Activated T-cell treated with anti-CD3 and anti-CD28 coated beads for 4 hours (primary cell): ENCODE data around the gene OTP.

Experiments
- DNase-seq: peaks from one replicate; pipeline ENCODE4 v3.0.0-alpha.2; 2020

Gene OTP

DNA sequence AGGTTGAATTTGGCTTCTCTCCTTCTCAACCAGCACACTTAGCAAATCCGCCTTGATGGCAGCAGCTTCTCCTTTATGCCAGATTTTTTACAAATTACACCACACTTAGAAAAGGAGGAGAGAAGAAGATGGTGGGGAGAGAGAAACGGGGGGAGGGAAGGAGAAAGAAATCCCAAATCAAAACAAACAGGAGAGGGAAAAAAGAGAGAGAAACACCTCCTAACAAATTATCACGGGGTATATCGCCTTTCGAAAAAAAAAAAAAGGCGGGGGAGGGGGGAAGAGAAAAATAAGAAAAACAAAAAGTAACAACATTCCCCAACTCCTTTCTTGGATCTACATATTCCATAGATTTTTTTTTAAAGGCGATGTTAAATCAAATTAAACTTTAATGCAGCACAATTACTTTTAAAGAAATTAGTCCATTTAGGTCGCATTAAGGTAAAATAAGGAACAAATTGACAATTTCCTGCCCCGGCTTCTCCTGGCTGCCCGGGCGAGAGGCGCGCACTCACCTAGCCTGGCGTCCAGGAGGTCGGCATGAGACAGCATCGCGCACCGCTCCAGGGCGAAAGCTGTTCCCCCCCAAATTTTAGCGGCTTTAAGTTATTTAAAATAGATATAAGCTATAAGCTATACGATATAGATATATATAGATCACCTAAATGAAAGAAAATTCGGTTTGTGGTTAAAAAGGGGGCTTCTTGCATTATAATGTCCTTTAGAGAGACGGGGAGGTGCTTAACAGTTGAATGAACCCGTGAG, at the start of gene OTP:
Gene OTP (minus strand): TSS at position 716 of the 765 bp plus-strand sequence. CDS start 164 bp downstream, at position 552.
- DNase-seq, result no peak

DNA sequence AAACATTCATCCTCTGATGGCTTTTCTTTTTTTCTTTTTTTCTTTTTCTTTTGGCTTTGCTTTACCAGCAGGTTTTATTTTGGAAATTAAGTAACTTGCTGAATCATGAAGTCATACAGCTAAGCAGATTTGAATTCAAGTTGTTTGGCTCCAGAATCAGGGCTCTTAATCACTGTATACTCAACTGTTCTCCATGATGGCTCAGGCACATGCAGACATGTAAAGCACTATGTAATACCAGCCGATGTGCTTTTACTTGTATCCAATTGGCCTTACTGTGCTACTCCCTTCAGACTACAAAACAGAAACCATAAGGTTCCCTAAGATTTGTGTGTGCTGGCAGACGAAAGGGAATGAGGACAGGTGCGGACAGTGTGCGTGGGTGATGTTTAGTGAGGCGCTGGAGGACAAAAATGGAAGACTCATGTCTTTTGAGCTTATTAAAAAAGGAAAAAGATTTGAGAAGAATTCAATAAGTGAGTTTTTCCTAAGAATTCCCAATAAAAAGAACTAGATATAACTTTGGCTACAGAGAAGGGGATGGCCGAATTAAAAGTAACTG, 44.7 kb upstream of the OTP start:
- no peak for DNase-seq

DNA sequence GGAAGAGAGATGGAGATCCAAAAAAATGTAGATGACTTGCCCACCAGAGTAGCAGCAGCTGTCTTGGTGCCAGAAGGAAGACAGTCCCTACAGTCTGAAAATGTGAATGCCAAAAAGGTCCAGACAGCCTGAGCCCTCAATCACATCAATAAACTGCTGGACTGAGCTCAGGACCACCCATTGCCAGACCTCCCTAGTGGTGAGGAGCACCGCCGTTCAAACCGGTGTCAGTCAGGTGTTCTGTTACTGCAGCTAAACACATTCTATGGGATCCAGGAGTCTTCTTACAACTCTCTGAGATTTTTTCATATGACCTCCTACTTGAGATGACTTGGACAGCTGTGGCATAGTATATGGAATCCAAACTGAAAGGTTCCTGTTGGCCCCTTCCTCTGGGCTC, 32.0 kb upstream of the OTP start:
- no peak for DNase-seq

DNA sequence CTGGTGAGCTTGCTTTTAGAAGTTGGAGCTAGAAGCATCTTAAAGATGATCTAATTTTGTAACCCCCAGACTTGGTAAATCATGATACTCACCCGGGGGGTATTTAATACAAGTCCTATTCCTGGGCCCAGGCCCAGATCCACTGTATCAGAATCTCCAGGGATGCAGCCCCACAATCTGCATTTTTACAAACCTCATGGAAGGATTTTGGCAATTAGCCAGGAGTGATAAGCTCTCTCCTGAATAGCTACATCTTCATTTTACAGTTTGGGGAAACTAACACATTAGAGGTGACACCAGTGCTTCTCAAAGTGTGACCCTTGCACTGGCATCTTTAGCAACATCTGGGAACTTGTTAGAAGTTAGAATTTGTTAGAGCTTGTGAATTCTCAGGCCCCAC, 31.2 kb upstream of the OTP start:
- no peak for DNase-seq

DNA sequence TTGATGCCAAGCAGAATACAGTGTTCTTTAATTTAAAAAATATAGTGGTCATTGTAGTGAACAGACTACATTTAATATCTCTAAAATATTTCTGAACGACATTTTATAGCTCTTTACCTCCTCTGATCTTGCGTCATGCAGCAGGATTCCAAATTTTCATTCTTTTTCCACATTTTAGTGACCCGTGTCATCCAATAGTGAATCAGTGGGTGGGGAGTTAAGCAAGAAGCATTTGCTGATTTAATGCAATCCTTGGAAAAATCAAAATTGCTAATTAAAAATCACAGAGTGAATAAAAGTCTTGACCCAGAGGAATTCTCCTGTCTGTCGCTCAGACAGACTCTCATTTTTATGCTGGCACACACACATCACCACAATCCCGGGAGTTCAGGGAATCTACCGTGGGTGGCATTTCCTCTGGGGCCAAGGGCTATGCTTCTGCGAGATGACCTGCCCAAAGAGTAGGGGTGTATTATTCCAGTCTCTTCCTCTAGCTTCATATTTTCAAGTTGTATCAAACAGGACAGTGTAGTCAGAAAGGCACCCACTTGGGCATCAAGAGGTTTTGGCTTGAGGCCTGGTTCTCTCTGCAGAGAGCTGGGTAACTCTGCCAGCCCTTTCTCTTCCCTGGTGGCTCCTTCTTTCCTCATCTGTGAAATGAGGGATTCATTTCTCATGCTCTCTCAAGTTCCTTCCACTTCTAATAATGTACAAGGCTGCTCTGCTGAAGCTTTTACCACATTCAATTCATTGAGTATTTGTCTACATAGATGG, 24.8 kb upstream of the OTP start:
- no peak for DNase-seq

DNA sequence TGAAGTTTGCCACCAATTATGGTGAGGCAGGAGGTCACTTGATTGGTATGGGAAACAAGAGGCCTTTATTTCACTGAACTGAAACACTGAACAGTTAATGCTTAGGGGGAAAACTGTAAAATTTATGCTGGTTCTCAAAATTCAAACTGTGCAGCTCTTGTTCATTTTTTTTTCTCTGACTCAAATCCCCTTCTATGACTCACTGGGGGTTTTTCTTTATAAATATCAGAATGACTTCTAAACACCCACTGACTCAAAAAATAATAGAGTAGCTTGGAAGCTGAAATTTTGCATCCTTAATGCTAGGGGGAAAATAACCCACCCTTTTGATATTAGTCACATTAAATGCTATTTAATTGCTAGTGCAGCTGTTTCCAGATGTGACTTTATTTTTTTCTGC, 24.1 kb upstream of the OTP start:
- DNase-seq, result no peak

DNA sequence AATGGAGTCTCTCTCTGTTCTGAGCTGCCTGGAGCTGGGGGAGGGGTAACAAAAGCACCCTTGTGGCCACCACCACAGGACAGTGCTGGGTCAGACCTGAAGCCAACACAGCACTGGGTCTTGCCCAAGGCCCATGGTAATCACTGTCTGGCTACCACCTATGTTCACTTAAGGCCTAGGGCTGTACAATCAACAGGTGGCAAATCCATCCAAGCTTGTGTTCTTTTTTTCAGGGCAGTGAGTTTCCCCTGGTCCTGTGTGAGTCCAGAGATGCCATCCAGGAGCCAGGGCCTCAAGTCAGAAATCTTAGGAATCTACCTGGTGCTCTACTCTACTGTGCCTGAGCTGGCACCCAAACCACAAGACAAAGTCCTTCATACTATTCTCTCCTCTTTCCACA, 20.1 kb upstream of the OTP start:
- DNase-seq, result no peak

DNA sequence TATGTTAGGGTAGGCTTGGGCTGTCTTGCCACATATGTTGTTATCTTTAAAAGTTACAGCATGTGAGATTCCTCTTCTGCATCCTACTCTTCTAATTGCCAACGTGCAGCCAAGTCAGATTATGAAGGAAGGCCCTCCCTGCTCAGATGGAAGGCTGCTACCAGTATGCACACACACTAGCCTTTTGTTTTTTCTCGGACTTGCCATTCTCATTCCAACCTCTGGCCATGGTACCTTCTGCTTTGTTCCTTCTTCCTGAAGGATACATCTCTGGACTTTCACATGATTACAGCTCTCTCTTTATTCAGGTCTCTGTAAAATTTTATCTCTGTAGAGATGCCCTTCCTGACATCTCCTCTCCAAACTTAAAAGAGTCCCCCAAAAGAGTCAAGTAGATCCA, 12.8 kb upstream of the OTP start:
- DNase-seq, result no peak

DNA sequence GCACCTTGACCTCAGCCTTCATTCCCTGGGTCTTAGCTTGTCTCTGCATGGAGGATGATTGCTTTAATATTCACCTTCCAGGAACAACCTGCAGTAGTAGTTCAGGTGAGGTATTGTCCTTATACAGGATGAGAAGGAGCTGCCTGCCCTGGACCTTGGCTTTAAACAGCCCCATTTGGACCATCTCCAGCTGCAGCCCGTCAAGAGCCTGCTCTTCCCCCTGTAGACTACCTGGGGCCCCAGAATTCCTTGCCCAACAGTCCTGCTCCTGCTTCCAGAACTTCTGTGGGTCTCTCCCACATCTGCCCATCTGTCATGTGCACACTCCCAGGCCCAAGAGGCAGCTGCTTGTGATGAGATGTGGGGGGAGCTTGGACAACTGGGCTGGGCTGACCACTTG, 12.2 kb upstream of the OTP start:
- no peak for DNase-seq

DNA sequence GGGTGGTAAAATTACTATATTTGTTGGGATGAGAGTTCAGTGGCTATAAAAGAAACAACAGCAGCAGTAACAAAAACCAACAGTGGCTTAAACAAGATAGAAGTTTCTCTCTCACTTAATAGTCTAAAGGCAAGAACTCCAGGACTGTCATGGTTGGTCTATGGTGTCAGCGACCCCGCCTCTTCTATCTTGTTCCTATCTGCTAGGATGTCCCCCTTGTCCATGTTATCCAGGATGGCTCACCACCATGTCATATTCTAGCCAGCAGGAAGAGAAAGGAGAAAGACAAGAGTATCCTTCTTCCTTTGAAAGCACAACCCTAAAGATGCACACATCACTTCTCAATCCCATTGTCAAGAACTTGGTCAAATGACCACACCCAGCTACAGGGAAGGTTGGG, 11.3 kb upstream of the OTP start:
- no peak for DNase-seq

DNA sequence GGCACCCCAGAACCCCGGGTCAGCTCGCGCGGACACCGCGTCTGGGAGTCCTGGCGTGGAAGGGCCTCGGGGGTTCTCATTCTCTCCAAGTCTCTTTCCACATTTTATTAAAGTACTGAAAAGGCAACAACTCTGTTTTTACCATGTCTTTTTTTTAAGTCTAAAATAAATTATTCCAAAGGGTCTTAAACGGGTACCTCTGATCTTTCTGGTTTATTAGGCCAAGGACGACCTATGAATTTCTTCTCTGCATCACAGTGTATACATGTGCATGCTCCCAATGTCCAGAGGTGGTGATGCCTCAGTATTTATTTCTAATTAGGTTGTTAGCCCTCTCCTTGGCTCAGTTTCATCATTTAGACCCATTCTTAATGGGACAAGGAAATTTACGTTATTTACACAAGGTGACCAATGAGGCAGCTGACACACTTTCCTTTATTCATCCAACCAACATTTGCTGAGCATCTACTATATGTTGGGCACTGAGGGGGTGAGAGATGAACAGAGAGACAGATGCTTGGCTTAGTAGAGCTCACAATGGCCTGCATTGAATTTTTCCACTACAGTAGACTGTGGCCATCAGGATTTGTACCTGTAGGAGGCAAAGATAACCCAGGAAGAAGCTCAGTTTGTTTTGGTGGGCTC, 7.6 kb upstream of the OTP start:
- DNase-seq, result no peak

DNA sequence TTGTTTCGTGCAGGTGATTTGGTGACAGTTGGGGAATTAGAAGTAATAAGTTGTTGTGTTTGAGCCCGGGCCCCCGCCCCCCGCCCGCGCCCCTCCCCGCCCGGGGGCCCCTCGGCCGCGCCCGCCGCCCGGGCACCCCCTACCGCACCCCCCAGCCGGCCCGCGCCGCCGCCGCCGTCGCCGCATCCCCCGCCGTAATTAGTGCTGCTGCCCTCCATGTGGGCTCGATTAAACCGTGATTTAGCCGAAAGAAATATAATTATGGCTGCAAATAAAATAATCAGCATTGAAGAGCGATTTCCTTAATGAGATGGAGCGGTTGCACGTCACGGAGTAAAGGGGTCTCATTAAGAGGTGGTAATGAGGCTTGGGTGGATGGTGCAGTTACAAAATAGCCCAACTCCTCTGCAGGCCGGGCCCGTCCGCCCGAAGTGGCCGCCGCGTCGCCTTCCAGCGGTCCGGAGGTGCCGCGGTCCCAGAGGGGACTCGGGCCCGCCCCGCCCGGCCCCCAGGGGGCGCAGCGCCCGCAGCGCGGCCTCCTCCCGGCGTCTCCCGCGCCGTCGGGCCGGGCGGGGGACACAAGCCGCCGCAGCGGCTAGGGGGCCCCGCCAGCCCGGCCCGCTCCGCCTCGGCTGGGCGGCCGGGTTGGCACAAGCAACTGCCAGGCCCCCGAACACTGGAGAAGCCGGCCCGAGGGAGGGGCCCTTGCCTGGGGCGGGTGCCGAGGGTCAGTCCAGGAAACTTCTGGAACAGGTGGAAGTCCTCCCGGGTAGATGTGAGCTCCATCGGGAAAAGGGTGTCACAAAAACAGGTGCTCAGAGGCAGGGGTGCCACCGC, 6.9 kb upstream of the OTP start:
- no peak for DNase-seq

DNA sequence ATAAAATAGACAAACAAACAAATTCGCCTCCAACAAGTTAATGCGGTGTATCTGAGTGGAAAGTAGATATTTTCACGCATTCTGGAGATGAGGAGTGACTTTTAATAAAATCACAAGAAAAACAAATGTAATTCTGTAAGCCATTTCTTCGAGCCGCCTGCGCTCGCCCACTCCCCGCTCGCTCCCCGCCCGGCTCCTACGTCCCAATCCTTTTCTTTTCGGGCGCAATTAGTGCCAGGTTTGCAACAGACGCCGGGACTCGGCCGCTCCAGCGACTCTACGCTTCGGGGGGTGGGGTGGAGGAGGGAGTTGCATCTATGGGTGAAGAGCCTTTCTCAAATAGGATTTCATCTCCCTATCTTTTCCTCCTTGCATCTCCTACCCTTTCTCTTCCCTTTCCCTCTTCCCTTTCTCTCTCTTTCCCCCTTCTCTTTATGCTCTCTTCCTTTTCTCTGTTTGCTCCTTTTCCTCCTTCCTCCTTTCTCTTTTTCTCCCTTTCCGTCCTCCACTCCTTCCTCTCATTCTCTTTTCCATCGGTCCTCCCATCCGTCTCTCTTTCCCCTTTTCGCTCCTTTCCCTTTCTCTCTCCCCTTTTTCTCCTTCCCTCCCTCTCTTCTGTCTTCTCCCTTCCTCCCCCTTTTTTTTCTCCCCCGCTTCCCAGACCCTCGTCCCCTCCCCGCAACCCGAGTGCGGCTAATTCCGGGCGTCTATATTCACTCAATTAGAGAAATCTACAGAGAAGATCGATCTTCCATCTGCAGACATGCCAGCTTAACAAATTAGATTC, 6.1 kb upstream of the OTP start:
- DNase-seq, result no peak

DNA sequence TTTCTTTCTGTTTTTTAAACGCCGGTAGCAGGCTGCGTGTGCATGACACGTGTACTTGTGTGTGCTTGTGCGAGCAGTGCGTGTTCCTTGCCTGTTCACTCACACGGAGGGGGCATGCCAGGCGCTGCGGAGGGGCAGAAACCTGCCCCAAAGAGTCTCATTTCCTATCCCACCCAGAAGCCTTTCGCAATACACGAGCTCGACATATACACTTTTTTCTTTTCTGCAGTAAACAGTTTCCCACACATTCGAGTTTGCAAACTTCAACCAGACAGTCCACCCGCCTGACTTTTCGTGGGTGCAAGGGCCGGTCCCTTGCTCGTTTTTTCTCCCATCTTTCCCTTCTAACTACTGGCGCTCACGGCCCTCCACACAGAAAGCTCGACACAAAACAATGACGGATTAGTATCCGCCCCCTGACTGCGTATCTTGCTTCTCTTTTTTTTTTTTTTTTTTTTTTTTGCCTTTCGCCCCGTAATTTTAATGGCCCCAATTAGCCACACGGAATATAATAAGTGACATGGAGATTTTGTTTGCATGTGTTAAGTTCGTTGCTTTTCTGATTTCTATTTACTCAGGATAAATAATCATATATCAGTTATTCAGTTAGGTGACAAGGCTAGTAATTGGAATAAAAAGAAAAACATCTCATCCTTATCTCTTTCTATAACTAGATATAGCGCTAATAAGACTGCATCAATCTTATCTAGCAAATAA, 5.3 kb upstream of the OTP start:
- no peak for DNase-seq

DNA sequence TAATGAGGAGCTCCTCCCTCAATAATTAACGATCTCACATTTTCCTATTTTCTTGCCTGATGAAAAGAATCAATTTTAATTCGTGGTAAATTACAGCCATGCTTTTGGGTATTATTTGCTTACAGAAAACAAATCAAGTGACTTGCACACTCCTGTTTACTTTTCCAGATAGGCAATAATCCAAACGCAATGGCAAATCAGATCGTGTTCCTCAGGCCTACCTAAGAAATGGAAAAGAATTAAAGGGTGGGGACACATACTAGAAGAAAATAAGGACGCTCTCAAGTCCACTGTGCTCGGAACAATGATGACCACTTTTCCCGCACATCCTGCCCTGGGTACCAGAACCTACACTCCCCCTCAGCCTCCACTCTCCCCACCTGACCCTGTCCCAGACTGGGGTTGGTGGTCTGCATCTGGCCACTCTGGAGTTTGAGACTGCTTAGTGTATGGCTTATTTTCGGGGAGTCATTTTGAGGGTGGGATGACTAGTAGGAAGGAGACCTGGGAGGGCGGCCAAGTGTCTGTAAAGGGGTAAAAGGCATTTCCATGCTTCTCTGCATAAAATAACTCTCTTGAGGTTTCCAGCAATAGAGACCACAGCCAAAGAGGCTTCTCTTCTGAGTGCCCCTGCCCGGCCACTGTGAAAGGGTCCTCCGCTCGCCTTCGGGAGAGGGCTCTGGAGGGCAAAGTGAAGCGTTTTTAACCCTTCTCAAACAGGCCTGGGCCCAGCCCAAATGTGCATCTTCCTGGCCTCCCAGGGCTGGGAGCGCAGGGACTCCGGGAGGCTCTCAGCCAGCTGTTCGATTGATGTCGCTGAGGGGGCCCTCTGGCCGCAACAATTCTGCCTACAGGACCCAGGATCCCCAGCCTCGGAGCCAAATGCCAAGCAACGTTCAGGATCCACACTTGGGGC, 4.5 kb upstream of the OTP start:
- DNase-seq, result no peak

DNA sequence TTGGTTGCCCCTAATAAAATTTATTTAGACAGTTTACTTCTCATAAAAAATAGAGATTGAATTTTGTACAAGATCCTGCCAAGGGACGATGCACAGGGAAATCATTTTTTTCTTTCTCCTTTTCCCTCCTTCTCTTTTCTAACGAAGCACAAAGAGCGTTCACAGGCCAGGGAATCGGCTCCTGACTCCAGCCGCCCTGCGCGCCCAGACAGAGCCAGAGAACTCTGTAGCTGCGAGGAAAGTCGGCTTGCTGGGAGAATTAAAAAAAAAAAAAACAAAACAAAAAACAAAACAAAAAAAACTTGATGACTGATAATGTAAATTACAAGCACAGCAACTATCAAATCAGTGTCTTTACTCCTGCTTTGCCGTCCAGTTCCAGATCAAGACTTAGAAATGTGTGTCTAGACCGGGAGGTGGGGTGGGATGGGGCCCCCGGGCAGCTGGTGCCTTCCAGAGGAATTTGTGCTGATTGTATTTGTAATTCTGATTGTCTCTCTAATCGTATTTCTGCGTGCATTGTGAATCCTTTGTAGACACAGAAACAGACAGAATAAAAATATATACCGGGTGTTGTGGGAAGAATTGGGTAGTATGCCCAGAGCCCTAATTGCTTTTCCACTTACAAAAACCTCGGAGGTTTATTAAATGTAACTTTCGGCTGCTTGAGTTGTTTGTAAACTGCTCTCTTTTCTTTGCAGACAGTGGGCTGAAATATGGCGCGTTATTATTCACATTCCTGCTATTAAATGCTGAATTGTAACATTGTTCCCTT, 3.6 kb upstream of the OTP start:
- DNase-seq, result no peak

DNA sequence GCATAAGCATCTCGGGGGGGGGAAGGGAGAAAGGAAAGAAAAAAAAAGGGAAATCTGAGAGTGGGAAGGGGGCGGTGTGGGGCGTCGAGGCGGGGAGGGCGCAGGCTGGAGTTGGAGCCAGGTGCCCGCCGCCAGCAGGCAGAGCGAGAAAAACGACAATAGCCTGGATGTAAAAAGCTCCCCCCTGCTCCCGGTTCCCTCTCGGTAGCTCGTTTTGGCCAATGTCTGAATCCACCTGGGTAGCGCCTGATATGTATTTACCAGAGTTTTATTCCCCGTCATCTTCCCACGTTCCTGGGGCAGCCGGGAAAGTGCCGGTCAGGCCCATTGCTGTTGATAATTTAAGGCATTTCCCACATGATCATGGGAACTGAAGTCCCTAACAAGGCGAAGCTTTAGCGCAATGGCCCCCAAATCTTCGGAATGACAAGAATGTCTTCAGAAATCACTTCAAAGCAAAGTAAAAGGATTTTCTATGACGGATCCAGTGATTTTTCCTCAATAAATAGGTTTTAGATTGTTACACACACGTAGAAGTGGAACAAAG, 3.0 kb upstream of the OTP start:
- DNase-seq, result no peak

DNA sequence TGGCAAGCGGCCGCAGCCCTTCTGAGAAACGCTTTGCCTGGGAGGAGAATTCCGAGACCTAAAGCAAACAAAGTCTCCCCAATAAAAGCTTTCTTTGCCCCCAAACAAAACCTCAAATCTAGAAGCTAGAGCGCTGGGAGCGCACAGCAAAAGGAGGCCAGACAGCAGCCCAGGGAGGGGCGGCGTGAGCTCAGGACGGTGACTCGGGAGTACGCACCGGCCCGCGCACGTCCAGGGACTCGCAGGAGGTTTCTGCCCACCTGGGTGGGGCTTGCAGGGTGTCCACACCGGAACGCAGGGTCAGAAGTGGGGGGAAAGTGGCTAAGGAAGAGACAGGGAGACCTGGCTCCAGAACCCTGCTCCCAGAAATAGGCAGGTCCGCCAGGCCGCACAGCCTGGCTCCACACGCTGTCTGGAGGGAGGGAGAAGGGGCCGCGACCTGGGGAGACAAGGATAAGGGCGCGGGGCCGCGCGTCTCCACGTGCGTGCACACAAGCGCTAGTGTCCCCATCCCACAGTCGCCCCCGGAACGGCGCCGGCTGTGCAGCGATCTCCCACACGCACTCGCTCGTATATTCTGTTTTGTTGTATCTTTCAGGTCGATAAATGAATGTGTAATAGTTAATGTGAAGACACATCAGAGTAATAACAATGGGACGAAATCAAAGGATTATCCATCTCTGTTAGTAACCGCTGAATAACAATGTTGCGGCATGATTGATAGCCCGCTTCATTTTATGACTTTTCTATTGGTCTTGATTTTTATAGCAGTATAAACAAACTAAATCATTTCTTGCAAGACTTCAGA, 2.3 kb upstream of the OTP start:
- no peak for DNase-seq
